ENCODE results near the gene PPP1R1A.

Gene PPP1R1A

DNA sequence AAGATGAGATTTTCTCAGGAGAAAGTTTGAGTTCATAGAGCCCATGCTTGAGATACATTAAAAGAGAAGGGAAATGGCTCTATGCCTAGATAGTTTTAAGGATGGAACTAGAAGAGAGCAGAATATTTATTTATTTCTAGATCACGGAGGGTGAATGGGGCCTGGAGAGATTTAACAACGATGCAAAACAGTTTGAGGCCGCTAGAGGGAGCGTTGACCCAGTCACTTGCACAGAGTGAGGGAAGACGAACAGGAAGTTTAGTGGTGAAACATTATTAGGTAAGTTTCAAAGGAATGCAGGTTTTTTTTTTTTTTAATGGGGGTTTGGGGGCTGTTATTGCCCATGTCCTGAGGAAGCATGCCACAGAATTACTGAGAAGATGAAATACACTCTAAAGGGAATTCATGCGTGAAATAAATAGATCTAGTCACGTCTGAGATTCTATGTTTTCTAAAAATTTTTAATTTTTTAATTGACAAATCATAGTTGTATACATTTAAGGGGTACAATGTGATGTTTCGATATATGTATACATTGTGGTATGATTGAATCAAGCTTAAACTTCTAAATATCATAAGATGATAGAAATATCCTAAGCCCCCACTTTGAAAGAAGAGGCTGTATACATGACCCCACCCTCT lies 14.8 kb upstream of the PPP1R1A start:
- DNase-seq, result peak; percentile 75

DNA sequence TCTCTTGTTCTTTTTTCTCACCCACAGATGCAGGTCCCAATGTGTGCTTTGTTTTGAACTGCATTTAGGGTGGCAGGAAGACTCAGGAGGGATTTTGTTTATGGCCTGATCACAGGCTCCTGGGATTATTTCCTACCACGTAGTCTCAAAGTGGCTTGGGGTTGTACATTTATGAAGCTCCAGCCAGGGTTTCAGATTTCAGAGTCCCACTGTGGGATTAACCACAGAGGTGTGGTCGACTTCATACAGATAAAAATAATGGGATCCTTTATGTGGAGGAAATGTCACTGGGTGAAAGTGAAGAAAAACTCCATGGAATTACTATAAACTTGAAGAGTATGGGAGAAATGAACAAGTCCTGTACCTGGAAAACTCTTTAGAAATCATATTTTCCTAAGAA lies 14.2 kb upstream of the PPP1R1A start:
- DNase-seq, result no peak

DNA sequence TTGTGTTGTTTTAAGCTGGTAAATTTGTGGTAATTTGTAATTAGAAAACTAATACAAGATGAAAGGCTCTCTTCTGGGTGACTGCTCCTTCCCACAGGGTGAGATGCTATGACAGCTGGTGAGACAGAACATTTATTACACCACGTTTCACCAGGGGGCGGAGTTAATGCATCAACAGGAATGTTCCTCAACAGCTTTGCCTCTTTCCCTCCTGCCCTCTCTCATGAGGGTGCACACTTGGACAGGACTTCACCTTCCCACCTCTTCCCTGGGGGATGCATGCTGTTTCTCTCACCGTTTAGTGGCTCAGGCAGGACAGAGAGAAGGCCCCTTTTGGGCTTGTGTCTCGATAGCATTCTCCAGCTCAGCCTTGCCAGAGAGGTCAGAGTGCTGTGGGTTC lies 13.4 kb upstream of the PPP1R1A start:
- DNase-seq, result peak; percentile 37

DNA sequence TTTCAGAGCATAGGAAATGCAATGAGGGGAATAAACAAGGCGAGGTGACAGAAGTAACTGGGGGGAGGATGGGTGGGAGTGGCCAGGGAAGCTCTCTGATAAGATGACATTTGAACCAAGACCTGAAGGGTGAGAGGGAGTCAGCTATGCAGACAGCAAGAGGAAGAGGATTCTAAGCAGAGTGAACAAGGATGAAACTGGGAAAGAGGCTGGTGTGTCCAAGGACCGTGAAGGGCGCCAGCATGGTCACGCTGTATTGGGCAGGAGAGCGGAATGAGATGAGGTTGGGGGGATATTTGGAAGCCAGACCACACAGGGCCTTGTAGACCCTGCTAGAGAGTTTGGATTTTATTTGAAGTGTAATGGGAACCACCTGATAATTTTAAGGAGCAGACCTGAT lies 10.5 kb upstream of the PPP1R1A start:
- DNase-seq, result no peak

DNA sequence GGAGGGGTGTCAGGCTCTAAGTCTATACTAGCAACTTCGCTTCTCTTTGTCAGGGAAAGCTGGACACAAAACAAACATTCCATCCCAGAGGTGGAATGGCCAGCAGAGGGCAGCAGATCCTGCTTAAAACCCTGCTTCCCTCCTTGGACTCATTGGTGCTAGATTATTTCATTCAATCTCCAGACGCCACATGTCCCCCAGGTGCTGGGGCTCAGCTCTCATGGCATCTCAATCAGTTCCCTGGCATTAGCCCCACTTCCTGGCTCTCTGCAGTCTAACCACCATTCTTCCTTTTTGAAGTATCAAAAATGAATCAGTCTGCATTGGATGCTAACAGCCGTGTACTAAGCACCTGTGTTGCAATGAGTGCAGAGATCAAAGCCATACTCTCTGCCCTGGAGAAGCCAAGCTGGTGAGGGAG lies 8.1 kb upstream of the PPP1R1A start:
- DNase-seq, result peak; percentile 52

DNA sequence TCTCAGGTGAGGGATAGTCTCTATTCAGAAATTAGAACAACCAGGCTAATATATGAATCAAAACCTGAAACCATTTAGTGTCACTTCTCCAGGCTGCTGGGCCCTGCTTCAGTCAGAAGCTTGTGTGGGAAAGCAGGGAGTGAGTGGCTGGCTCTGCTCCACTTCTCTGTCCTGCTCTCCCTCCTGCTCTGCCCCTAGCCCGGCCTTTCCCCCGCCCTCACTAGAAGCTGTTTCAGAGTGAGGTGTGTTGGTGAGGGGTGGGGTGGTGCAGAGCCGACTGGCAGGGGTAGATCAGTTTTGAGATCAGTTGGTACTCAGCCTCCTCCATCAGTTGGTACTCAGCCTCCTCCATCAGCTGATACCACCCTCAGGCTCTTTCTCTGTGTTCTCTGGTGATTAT lies 7.0 kb upstream of the PPP1R1A start:
- no peak for DNase-seq

DNA sequence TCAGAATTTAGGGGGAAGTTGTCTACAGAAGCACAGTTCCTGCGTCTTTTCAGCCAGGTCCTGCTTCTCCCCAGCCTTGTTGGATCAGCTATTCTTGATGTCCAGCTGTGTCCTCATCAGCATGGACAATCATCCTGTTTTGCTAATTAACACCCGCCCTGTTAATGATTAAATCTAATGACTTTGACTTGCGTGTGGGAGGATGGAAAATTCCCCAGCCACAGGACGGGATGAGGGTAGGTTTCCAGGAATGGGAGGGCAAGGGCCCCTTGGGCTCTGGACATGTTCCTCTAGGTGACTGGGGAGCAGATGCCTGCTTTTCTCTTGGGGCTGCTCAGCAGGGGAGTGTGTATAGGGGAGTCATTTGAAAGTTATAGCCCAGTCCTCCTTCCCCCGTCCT lies 5.3 kb upstream of the PPP1R1A start:
- peak; percentile 17 for DNase-seq

DNA sequence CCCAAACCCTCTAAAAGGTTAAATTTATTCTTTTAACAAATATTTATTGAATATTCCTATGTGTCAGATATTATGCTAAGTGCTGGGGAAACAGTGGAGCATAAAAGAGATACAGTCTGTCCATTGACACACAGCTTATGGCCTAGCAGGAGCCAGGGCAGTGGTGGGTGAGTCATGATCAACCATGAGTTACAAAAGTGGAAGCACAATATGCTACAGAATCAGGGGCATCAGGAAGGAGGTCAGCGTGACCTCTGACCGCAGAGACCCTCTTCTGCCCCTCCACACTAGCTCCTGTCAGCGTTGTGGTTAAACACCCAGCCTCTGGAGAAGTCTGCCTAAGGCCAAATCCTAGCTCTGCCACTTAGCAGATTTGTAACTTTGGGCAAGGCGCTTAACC lies 4.7 kb upstream of the PPP1R1A start:
- DNase-seq, result peak; percentile 74

DNA sequence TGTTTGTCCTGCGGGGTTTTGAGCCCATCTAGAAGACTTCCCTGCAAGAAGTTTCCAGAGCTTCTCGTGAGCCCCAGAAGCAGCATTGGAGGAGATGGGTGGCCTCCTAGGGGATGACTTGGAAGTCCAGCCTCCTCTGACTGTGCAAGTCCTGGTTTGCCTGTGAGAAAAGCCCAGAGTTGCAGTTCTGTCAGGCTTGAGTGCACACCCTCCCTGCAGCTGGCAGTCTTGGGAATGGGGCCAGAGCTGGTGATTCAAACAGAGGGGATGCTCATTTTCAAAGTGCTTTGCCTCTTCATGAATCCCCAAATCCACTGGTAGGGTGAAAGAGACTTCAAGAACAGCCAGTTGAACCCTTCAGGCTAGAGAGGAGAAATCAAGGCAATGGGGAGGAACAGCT lies 3.9 kb upstream of the PPP1R1A start:
- DNase-seq, result no peak

DNA sequence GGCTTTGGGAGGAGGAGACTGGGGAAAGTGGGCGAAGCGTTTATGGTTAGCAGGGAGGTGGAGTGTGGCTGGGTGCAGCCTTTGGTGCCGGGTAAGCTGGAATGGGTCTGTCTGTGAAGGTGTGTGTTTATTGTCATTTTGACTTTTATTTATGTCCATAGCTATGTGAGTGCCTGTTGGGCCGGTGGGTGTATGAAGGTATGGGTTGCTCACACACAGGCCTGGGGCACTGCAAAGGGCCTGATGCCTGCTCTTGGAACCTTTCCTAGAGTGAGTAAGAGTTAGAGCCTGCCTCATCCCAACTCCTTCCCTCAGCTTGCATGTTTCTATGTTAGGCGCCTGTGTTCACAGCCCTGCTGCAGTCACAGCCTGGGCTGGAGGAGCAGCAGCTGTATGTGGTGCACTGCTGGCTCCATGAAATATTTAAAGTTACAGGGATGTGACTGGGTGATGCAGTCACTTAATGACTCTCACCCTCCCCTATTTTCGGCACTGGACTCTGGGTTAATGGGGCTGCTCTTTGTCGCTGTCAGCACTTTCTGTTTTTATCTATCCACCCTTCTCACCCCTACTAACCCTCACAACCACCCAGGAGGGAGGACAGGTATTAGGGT lies 2.6 kb upstream of the PPP1R1A start:
- DNase-seq, result no peak

DNA sequence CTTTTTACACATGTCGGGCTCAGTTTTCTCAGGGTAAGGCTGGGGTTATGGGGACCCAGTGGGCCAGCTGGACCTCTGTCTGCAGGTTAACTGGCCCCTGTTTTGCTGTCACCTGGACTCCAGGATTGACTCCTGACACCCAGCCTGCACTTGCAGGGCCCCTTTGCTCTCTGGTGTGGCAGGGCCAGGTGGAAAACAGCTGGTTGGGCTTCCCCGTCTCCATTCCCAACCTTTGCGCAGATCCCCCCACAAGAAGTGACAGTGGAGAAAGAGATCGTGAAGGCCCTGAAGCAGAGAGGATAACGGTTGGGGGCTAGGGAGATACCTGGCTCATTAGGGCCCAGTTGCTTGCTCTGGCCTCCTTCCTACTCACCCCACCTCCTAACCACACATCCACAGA lies 1.5 kb upstream of the PPP1R1A start:
- DNase-seq, result no peak

DNA sequence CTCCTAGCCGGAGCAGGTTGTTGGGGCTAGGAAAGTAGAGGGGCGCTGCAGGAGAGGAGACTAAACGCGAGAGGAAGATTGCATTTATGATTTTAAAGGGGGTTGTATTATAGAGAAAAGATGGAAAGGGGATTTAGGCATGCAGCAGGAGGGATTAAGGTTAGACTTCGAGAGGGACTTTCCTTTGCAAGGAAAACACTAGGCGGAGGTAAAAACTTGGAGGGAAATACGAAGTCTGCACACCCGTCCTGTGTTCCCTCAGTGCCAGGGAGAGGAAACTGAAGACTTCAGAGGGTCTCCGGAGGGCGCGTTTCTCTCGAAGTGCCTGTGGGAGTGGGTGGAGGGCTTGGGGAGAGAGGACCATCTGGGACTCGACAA lies 420 bp upstream of the PPP1R1A start:
- no peak for DNase-seq

DNA sequence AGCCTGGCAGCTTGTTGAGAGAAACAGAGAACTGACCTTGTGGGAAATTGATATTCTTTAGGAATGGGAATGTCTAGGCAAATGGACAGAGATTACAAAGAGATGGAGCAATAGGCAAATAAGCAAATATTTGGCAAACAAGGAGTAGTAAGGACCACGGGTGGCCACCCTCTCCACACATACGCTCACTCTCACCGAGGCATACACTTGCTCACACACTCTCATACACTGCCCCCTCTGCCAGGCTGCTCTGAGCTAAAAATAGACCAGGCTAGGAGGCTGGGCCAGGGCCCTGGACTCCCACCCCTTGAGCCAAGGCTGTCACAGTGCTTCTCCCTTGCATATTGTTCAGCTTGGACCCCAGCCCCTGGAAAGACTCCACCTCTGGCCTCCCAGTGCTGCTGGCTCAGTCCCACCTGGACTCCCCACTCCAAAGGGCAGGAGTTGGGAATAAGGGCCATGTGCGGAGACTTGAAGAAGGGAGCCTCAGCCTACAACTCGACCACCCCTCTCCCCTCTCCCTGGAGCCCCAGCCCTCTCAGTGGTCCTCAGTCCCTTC lies 1.1 kb downstream of the PPP1R1A start:
- no peak for DNase-seq

DNA sequence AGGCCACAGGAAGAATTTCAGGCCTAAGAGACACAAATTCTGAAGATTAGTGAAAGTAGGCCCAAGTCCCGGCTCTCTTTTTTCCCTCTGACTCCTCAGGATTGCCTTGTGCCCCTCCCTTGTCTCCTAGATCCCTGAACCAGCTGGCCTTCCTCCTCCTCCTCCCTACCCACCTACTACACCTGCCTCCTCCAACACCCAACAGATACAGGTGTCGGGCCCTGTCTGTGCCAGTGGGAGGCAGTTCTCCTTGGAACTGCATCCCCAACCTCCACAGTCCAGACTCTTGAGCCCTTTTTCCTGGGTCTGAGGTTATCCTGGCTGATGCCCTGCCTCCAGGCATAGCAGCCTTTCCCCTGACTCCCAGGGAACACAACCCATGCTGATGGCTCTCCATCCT lies 1.8 kb downstream of the PPP1R1A start:
- DNase-seq, result no peak

DNA sequence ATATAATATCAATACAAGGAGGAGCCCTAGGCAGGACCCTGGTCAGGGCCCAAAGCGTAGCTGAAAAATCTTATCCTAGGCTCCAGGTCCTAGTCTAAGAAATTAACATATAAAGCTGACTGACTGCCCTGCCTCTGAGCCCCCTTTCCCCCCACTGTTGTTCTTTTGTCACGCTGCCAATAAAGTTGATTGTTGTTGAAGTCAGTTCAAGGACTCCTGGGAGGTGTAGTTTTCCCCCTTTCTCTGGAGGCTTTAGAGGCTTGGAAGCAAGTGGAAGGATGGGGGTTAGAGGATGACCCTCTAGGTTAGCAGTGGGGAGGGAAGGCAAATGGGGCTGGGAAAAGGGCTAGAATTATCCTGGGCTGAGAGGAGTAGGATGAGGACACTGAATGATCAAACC lies 3.2 kb downstream of the PPP1R1A start:
- DNase-seq, result no peak

DNA sequence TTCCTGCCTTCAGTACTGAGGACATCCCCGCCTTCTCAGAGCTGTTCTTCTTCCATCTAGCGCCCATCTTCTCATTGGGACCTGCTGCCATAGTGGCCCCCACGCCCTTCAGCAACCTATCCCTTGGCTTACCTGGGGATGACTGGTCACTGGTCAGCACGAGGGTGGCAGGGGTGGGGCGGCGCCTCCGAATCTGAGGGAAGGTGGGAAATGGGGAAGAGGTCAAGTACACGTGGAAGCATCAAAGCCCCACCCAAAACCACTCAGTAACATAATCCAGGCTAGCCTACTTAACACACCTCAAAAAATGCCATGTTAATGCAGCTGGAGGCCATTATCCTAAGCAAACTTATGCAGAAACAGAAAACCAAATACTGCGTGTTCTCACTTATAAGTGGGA lies 4.3 kb downstream of the PPP1R1A start:
- DNase-seq, result no peak

DNA sequence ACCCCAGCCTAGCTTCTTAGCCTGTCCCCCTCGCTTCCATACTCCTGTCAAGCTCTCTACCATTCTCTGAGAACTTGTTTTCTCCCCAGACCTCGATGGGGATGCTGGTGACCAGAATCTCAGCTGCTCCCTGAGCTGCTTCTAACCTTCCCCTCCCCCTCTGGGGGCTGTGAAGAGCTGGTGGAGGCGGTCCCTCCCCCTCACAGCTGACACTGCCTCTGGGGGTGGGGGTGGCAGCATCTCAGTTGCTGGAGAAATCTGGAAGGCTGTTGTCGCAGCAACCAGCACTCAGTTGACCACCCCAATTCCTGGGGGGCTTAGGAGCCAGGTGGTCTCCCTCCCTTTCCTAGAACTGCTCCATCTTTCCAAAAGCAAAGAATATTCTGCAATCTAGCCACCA lies 4.7 kb downstream of the PPP1R1A start:
- DNase-seq, result no peak

DNA sequence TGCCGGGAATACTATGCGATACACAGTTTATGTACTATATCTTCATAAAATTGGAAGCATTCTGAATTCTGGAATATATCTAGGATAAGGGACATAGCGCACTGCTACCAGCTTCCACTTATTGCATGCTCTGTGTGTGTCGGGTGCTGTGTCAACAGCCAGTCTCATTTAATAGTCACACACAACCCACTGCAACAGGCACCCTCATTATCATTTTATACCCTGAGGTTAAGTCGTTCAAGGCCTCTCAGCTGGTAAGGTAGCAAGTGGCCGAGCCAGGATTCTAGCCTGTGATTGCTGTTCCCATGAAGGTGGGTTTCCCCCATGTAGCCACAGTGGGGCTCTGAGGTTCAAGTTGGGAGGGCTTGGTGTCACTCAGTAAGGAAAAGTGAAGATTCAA lies 7.0 kb downstream of the PPP1R1A start:
- DNase-seq, result no peak

DNA sequence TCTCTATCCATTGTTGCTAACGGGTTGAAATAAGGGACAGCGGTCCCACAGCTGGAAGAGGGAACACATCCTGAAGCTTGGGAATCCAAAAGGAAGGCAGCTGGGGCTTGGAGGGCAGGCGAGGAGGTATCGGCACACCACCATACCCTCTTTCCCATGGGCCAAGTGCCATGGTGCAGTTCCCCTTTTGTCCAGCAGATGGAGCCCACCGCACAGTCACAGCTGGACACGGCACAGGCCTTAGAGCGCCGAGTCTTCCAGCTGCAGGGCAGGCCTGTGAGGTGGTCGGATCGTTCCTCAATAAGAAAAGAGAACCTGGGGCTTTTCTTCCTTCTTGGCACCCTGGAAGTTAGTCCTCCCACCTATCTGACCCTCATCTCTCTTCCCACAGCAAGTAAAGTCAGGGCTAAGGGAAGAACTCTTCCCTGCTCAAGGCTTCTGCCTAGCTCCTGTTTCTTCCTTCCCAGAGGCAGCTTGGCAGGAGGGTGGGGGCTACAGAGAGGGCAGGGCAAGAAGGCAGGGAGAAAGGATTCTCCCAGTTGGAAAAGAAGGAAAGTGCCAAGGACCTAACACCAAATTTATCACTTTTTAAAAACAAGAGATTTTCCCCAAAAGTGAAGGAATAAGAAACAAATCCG lies 8.6 kb downstream of the PPP1R1A start:
- peak; percentile 67 for DNase-seq

DNA sequence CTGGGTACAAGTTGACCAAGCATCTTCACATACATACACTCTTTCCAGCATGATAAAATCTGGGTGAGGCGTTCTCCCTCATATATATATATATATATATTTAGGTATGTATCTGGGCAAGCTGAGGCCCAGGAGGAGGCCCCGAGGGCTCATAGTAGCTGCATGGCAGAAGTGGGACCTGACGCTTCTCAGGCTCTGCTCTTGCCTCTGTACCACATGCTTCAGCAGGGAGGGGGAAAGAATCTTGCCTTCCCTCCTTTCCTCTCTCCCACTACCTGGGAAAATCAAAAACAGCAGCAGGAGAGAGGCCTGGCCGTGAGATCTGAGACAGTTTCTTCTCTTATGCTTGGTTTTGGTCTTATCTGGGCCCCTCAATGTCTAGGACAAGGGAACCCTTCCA lies 9.2 kb downstream of the PPP1R1A start:
- no peak for DNase-seq

DNA sequence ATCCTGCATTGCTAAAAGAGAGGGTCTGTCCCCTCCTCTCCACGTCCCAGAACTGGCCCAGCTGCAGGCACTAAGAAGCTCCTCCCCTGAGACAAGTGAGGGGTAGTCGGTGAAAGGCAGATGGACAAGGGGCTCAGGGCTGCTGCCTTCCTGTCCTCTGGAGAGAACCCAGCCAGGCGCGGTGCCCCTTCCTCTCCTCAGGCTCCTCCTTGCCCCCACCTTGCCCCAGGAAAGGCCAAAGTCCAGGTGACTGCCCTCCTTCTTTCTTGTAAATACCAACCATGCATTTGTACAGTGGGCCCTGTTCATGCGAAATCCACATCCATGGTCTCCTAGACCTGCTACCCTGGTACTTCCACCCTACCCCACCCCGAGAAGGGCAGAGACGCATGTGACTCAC lies 9.7 kb downstream of the PPP1R1A start:
- no peak for DNase-seq

DNA sequence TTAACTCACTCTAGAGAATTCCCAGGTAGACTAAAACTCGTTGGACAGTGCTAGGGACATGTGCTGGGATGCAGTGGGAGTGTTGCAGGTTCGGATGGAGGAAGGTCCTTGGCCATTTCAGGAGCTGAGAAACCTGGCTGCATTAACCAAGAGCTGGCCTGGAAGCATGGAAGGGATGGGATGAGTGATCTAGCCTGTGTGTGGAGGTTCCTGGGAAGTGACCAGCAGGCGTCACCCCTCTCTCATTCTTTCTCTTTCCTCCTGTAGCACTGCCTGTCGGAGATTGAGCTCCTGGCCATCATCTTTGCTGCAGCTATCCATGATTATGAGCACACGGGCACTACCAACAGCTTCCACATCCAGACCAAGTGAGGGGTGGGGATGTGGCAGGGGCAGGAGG lies 15.6 kb downstream of the PPP1R1A start:
- no peak for DNase-seq

DNA sequence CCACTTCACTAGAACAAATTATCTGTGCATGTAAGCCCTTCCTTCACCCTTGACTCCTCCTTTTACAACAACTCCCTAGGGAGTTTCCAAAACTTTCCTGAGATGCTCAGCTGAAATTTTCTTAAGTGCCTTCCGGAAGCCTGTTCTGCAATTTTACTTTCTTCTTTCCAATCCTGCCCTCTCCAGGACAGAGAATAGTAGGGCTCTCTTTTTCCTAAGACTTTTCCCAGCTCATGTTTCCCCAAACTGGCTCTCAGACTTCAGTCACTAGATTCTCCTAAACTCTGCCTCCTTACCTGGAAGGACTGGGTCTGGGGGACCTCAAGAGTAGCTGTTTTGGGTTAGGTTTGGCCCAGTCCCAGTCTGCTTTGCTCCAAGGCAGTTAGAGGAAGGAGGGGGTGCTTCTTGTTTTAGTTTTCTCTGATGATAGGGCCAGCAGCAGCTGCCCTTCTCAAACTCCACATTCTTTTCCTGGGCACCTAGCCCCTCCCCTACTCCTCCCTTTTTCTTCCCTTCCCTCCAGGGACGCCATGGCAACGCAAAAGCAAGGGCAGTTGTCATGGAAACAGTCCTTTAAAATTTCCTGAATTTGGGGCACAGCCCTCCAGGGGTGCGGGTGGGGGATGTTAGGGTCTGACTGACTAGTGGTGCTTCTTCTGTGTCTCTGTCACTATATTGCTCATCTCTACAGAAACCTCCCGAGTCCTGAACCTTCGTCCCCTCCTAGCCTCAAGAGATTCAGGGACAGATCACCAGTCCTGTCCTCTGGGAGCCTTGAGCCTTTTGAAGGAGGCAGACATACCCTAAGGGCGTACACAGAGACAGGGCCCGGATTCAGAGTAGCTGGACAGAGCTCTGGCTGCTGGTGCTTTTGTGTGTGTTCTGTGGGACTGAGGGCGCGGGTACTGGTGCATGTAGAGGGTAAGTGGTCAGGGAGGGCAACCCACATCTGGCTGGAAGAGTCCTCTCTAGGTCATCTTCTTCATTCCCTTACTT lies 17.0 kb downstream of the PPP1R1A start:
- no peak for DNase-seq
